GM21423 (cell line): ENCODE measurements around the gene F2RL3.
A peak's percentile ranks its signal among the peaks of the same experiment; 100 is the strongest.

ENCODE experiments used
- ATAC-seq: cut with Tn5 transposase; IDR thresholded peaks from one replicate; pipeline ENCODE4 v1.9.1; 2021; ENCODE audit warnings: mild to moderate bottlenecking, moderate library complexity; ENCODE audit not compliant: unreplicated experiment

The F2RL3 gene

DNA sequence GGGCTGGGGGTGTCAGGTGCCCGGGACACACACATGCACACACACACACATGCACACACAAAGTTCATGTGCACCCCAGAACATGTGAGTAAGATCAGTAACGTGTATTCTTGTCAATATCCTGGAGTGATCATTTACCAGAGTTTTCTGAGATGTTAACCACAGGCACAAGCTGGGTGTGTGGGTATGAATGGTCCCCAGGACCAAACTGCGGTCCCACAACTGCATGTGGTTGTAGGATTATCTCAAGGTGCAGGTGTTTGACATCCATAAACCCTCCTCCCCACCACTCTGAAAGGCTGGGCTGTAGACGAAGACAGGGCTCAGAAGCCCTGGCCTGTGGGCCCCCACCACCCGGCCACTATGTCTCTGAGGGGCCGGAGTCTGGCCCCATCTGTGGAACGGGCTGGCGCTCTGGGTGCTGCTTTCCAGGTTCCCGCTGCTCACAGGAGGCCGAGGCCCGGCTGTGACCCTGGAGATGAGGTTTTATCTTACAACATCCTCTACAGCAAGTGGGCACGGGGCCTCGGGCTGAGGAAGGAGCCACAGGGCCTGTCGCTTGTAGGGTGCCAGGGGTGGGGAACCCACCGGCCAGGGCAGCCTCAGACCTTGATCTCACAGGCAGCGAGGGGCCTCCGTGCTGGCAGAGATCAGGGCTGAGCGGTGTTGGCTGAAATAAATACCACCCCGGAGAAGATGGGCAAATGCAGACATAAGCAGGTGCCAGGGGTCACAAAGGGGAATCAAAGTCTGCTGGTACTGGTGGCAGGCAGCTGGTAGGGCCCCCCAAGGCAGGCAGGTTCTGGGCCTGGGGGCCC, 4.3 kb downstream of the F2RL3 start:
- ATAC-seq: no peak

DNA sequence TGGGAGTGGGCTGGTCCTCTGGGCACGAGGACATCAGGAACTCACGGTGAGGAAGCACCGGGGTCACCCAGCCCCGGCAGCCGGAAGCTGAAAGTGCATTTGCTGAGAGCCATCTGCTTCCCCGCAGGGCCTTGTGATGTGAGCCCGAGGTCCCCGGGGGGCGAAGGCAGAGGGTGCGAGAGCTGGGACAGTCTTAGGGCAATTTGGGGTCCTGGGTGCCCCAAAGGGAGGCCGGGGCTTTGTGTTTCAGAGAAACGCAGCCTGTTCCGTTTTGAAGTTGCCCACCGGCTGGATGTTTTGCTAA, 4.8 kb downstream of the F2RL3 start:
- no peak for ATAC-seq

DNA sequence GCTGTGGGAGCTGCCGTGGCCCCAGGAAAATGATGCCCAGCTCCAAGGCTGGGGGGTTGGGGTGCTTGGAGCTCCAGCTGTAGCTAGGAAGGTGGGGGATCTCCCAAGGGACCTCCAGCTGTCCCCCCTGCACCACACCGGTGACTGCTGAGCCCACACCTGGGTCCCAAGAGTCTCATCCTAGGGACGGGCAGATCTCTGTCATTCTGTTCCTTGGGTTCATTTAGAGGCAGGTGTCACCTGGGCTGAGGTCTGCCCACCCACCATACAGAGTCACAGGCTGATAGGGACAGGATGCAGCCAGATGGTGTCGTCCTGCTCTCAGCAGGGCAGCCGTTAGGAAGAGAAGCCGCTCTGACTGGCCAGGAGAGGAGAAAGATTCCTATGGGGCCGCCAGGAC, 5.3 kb downstream of the F2RL3 start:
- ATAC-seq: no peak

DNA sequence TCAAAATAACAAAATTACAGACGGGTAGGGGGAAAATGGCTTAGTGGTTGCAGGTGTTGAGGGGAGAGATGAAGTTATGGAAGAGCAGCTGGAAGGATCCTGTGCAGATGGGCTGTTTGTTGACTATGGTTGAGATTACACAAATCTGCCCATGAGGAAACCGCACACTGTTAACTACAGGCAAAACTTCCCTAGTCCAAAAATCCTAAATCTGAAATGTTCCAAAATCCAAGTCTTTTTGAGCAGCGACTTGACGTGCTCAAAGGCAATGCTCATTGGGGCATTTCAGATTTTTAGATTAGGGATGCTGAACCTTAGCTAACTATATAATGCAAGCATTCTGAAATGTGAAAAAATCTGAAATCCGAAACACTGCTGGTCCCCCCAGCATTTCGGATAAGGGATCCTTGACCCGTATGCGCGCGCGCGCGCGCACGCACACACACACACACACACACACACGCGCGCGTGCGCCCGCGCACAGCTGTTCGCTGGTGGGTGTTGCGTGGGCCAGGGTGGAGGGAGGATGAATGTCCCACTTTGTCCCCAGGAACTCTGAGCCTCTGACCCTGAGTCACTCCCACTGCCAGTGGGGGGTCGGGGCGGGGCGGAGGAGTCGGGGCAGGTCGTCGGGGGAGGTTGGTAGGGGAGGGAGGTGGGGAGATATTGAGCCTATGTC, 6.8 kb downstream of the F2RL3 start:
- ATAC-seq: no peak

DNA sequence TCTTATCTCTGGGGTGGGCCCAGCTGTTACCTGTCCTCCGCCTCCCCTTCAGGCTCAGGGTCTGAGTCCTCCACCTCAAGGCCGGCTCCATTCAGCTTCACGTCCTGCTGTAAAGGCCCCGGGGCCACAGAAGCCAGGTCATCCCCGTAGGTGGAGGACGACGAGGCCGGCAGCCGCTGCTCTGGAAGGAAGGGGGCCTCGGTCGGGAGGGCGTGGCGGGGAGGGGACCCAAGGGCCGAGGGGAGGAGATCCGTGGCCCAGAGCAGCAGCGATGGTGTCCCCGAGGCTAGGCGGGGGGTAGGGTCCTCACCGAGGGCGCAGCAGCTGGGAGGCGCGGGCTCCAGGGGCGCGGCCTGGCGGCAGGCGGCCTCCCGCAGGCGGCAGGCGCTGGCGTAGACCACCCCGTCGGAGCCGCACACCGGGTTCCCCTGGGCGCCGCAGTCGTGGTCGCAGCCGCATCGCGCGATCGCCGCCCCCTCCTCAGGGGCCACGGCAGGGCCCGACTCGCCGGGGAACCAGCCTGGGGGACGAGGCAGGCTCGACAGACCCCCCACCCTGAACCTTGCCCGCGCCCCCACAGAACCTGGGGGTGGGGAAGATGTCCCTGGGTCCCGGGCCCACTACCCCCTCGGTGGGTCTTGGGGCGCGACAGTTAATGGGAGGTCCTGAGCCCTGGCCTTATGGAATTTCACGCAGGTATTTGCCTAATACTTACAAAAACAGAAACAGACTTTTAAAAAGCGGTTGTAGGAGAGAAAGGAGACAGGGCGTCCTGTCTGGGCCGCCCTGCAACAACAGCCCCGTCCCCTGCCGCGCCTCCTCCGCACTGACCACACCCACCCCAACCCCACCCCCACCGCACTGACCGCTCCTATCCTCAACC, 7.6 kb downstream of the F2RL3 start:
- peak; percentile 28 for ATAC-seq

DNA sequence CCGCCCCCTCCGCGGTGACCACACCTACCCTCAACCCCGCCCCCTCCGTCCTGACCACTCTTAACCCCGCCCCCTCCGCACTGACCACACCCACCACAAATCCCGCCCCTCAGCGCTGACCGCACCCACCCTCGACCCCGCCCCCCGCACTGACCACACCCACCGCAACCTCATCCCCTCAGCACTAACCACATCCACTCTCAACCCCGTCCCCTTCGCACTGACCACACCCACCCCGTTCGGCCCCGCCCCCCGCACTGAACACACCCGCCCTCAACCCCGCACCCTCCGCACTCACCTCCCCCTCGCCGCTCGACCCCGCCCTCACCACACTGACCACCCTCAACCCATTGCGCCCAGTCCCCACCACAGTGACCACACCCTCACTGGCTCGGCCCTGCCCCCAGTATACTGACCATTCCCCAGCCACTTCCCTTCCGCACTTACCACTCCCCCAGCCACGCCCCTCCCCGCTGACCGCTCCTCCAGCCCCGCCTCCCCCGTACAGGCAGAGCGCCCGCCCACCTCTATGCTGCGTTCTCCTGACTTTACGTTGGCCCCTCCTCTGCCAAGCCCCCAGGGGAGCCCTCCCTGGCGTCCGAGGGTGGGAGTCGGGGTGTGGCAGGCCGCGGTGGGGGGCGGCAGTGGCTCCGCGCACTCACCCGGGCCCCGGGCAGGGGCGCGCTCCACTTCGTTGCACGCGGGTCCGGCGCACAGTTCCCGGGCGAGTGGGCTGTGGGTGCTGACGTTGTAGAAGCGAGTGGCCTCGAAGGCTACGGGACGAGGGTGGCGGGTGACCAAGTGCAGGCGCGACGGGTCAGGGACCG, 8.4 kb downstream of the F2RL3 start:
- ATAC-seq: peak; percentile 41

DNA sequence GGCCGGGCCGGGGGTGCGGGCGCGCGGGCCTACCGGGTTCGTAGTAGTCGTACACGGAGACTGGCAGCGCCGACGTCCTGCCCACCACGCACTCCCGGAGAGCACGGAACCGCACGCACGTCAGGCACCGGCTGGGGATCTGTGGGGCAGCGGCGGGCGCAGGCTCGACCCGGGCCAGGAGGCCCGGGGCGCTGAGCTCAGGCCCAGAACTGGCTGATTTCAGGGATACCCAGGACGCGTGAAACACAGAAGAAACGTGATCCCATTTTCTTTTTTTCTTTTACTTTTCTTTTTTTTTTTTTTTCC, 9.0 kb downstream of the F2RL3 start:
- ATAC-seq: no peak

DNA sequence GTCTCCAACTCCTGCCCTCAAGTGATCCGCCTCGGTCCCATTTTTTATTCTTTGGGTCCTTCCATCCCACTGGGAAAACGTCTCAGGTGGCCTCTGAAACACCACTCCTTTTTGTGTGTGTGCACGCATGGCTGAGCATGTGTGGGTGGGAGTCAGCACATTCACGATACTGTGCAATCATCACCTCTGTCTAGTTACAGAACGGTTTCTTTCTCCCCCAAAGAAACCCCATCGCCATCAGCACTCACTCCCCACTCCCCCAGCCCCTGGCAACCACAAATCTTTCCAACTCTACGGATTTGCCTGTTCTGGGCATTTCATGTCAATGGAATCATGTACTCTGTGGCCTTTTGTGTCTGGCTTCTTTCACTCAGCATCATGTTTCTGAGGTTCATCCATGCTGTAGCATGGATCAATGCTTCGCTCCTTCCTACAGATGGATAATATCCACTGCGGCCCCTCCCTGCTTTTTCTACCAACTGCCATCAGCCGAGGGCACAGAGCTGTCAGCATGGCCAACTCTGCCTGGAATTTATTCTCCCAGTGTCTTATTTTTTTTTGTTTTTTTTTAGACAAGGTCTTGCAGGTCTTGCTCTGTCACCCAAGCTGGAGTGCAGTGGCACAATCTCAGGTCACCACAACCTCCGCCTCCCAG, 9.7 kb downstream of the F2RL3 start:
- ATAC-seq: no peak

DNA sequence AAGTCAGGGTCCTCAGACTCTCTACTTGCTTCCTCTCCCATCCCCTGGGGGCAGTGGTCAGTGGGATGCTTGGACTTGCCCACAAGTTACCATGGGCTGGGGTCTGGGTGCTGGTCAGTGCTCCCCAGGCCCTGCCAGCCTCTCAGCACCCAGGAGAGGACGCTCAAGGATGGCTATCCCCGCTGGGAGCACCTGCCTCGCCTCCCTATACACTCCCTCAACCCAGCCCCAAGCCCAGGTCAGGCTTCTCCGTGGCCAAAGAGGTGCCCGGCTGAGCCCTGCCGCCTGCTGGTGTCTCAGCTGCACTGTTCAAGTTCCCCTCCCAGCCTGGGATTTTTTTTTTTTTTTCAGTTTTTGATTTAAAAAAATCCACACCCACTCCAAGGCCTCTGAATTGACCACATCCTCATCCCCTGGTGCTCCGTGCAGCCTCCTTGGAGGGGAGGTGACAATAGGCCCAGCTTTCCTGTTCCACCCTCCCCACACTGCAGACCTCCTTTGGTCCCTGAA, 10.8 kb downstream of the F2RL3 start:
- ATAC-seq: no peak

DNA sequence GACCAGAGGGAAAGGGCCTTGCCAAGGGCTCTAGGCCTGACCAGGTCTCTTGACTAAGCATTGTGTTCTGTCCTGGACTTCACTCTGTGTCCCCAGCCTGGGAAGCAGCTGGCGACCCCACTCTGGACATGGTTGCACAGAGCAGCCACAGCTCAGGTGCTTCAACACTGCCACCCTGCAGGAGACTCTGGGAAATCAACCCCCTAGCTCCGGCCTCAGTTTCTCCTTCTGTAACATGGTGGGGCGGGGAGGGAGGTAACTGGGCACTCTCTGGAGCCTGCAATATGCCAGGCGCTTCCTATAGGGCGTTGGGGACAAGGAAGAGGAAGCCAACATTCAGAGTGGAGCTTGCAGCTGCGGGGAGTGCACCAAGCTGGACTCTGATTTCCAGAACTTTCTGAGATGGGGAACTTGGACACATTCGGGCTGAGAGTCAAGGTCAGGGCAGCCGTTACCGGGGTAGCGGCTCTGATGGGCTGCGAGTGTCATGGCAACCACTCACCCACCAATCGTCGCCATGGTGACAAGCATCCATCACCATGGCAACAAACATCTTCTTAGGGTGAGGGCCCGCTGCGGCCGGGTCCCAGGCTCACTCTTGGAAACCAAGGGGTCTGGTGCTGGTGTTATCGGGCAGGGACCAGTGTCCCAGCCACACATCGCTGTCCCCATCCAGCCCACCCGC, 12.8 kb downstream of the F2RL3 start:
- no peak for ATAC-seq

DNA sequence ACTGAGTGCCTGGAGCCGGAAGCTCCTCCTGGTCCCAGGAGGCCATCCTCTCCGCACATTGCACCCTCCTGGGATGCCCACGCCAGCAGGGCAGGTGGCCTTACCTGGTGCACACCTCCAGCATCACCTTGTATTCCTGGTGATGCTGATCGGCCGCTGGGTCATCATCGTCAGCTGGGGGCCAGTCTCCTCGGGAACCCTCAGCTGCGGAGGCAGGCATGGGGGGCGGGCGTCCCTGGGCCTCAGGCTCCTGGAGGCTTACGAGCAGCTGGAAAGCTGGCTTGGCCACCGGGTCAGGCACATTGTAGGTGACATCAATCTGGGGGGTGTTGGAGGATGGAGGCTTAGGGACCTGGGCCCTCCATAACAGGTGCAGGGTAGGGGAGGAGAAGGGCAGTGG, 13.7 kb downstream of the F2RL3 start:
- no peak for ATAC-seq

DNA sequence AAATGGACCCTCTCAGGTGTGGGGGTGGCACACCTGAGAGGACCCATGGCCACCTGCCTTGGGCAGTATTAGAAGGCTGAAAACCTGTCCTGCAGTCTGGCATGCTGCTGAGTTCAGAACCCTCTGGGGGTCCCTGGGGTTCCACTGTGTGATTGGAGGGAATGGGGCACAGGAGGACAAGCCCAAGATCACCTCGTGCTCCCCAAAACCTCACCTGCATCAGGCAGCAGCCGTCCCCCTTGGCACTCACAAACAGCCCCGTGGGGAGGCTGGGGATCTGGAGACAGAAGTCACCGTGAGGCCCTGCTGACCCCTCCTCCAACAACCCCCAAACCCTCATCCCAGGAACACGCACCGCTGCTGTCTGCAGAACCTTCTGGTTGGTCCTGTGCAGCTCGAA, 14.5 kb downstream of the F2RL3 start:
- no peak for ATAC-seq

DNA sequence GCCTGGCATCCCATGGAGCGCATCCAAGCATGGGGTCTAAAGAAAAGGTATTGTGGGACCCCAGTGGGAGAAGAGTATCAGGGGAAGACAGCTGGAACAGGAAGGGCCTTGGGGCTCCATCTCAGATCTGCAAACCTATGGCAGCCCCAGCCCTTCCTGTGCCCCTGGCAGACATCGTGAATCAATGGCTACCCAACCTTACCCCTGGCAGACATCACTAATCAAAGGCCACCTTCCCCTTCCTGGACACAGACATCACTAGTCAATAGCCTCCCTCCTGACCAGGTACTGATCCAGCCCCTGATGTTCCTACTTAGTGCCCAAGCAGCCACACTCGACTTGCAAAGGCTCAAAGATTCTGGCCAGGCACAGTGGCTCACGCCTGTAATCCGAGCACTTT, 15.8 kb downstream of the F2RL3 start:
- ATAC-seq: no peak

DNA sequence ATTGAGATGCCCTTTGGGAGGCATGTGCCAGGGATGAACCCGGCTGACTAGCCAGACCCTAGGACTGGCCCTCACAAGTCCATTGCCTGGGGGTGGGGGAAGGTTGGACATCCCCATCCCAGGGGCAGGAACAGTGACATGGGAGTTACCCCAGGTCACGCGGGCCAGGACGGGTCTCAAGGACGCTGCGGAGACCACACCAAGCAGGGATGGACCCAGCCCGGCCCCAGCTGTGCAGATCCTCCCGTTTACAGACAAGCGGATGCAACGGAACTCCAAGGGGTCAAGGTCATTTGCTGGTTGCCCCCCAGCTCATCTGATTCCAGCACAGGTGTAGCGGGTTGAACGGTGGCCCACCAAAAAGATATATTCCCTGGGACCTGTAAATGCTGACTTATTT, 20.0 kb downstream of the F2RL3 start:
- no peak for ATAC-seq

DNA sequence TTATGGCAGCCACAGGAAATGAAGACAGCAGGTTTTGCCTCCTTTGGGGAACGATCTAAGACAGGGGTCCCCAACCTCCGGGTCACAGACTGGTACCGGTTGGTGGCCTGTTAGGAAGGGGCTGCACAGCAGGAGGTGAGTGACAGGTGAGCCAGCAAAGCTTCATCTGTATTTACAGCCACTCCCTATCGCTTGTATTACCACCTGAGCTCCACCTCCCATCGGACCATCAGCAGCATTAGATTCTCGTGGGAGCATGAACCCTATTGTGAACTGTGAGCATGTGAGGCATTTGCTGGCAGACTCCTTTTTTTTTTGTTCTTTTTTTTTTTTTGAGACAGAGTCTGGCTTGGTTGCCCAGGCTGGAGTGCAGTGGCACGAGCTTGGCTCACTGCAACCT, 22.2 kb downstream of the F2RL3 start:
- ATAC-seq: no peak

DNA sequence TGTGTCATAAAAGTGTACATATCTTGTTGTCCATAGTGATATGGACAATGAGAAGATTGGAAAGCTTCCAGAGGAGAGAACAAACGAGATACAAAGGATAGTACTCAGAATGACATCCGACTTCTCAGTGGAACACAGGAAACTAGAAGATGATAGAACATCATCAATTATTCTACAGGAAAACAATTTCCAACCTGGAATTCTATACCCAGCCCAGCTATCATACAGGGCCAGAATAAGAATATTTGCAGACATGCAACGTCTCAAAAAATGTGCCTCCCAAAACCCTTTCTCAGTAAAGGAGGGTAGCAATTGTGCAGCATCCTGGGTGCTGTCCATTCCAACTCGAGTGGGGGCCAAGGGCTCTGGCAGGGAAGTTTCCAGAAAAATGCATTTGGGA, 24.0 kb downstream of the F2RL3 start:
- ATAC-seq: no peak

DNA sequence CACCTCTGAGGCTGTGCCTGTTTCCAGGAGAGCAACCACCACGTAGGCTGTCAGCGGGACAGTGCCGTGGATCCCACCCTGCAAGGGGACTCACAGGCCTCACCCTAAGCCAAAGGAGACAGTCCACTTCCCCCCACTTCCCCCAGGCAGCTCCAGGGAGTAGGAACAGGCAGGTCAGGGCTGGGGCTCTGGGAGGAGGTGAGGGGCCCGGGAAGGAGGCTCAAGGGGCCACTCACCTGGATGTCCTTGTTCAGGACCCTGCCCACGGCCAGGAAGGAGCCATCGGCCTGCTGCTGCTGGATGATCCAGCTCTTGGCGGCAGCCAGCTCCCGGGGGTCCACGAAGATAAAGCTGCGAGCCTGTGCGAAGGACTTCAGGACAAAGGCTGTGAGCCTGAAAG, 25.6 kb downstream of the F2RL3 start:
- ATAC-seq: no peak

DNA sequence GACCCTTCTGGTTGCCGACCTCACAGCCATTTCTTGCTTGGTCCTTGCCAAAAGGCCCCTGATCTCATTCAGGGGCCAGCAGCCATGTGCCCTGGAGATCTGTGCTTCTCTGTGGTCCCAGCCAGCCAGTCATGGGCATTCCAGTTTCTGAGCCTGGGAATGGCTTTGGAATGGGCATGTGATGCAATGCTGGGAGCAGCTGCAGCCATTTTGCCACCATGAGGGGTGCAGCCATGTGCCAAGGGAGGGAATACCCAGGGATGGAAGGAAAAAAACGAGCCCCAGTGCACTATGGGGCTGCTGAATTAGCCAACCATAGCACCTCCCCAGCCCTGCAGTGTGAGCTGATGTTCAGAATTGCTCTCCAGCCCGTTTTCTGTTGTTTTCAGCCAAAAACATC, 26.3 kb downstream of the F2RL3 start:
- no peak for ATAC-seq

DNA sequence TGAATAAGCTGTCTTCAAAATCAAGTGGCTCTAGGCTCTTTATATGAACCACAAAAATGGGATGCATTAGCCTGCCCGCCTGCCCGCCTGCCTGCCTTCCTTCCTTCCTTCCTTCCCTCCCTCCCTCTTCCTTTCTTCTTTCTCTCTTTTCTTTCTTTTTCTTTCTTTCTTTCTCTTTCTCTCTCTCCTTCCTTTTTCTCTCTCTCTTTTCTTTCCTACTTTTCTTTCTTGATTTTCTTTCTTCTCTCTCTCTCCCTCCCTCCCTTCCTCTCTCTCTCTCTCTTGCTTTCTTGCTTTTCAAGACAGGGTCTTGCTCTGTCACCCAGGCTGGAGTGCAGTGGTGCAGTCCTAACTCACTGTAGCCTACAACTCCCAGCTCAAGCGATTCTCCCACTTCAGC, 26.9 kb downstream of the F2RL3 start:
- no peak for ATAC-seq

DNA sequence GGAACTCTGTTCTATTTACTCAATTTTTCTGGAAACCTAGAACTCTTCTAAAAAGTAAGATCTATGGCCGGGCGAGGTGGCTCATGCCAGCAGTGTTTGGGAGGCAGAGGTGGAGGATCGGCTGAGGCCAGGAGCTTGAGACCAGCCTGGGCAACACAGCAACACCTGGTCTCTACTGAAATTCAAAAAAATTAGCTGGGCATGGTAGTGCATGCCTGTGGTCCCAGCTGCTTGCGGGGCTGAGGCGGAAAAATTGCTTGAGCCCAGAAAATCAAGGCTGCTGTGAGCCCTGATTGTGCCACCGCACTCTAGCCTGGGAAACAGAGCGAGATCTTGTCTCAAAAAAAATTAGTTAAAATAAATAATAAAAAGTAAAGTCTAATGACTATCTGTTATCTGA, 28.6 kb downstream of the F2RL3 start:
- no peak for ATAC-seq
